GM12873 (cell line): ENCODE measurements around the gene FBXO28.

Experiments used
- TF ChIP-seq, protein P1 (sequence below): IDR thresholded peaks from 2 replicates; pipeline ENCODE4 v1.5.1; 2012; ENCODE audit warnings: low read depth, mild to moderate bottlenecking, moderate library complexity, low read length, control low read depth; ENCODE audit not compliant: insufficient read depth; ENCODE audit errors: missing control alignments

The FBXO28 gene

GRCh38 chr1:224181453-224181810 lies 67.5 kb downstream of the FBXO28 start:
- TF ChIP-seq, protein P1, sequence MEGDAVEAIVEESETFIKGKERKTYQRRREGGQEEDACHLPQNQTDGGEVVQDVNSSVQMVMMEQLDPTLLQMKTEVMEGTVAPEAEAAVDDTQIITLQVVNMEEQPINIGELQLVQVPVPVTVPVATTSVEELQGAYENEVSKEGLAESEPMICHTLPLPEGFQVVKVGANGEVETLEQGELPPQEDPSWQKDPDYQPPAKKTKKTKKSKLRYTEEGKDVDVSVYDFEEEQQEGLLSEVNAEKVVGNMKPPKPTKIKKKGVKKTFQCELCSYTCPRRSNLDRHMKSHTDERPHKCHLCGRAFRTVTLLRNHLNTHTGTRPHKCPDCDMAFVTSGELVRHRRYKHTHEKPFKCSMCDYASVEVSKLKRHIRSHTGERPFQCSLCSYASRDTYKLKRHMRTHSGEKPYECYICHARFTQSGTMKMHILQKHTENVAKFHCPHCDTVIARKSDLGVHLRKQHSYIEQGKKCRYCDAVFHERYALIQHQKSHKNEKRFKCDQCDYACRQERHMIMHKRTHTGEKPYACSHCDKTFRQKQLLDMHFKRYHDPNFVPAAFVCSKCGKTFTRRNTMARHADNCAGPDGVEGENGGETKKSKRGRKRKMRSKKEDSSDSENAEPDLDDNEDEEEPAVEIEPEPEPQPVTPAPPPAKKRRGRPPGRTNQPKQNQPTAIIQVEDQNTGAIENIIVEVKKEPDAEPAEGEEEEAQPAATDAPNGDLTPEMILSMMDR = no peak

DNA sequence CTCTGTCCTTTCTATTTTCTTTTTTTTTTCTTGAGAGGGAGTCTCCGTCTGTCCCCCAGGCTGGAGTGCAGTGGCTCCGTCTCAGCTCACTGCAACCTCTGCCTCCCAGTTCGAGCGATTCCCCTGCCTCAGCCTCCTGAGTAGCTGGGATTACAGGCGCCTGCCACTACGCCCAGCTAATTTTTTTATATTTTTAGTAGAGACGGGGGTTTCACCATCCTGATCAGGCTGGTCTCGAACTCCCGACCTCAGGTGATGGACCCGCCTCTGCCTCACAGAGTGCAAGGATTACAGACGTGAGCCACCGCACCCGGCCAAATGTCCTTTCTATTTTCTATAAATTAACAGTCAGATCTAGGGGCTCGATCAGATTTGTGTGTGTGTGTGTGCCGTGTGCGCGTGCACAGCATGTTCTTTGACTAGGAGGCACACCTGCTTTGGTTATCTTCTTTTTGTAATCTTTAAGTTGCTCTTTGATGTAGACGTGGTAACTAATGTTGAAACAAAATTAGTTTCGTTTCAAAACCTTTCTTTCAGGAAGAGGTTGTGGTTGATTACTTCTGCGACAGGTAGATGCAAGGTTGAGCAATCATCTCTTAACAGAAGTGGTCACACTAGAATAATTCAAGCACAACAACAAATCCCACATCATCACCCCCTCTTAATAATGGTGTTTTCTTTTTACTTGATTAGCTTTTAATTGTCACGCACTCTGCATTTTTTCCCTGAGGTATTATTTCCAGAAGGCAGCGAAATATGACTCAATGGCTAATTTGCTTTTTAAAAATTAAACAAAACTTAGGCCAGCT lies 68.3 kb downstream of the FBXO28 start:
- TF ChIP-seq, protein P1 = no peak

DNA sequence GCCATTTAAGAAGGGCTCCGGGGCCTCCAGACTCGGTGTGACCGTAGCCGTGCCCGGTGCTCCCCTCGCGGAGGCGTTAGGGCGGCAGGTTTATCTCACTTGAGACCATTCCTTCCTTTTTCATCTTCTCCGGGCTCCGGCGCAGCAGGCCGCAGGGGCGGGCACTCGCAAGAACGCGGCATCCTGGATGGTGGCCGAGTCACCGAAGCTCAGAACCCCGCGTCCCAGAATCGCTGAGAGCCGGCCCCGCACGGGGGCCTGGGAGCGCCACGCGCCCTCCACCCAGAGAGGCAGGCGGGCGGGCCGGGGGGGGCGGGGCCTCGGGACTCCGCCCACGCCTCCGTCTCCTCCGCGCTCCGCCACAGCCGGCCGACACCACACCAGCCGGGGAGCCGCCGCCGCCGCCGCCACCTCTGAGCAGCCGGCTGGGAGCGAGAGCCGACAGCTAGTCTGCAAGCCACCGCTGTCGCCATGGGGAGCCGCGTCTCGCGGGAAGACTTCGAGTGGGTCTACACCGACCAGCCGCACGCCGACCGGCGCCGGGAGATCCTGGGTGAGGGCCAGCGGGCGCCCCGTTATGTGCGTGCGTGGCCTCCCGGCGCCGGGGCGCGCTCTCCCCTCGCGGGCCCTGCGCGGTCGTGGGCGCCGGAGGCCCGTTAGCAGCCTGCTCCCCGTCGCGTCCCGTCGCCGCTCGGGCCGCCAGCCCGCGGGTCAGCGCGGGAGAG lies 69.1 kb downstream of the FBXO28 start, which contains the start of gene DEGS1:
TSS of gene DEGS1 (plus strand) at position 375 of the 725 bp plus-strand sequence. CDS start at position 472, 97 bp downstream.
- TF ChIP-seq, protein P1 = no peak

- TF ChIP-seq, protein P1 = peak; percentile 6
Observed at GRCh38 chr1:224183591-224184312, 69.8 kb downstream of the FBXO28 start.

- TF ChIP-seq, protein P1 = no peak
Observed at GRCh38 chr1:224185208-224185607, 71.3 kb downstream of the FBXO28 start.

DNA sequence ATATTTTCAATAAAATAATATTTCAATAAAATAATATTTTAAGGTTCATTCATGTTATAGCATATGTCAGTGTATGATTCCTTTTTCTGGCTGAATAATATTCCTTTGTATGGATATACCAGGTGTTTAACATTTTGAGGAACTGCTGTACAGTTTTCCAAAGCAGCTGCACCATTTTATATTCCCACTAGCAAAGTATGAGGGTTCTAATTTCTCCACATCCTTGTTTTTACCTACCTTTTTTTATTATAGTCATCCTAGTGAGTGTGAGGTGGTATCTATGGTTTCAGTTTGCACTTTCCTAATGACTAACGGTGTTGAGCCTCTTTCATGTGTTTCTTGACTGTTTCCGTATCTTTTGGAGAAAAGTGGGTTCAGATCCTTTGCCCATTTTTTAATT lies 74.4 kb downstream of the FBXO28 start:
- TF ChIP-seq, protein P1 = no peak

GRCh38 chr1:224189561-224189960 lies 75.7 kb downstream of the FBXO28 start:
- TF ChIP-seq, protein P1 = no peak
